ENCODE results near the gene ITGAE.

Gene ITGAE

DNA sequence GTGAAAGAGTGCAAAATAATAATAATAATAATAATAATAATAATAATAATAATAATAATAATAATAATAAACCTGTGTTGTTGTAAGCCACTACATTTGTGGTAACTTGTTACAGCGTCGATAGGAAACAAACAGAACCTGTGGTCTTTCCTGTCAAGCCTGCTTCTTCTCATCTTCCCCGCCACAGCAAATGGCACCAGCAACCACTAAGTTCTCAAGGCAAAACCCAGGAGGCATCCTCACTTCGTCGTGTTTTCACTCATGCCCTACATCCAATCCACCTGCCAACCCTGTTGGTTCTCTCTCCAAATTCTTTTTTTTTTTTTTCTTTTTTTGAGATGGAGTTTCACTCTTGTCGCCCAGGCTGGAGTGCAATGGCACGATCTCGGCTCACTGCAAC lies 34.2 kb downstream of the ITGAE start:
- Histone ChIP-seq H4K20me1 (ENCODE audit: insufficient read depth, low read length) (no peaks in the 10 kb centered on the region), H3K36me3 (replicated peaks; ENCODE audit: insufficient read depth, low read length) (no peaks in the 10 kb centered on the region), H3K9me3 (replicated peaks; ENCODE audit: insufficient read depth, low read length) (no peaks in the 10 kb centered on the region), H3K9me2 (replicated peaks; ENCODE audit: insufficient read depth, low read length) (no peaks in the 10 kb centered on the region), H3F3A (ENCODE audit: insufficient read depth, low read length) (no peaks in the 10 kb centered on the region), H3K27ac (ENCODE audit: low read length) (no peak overlapping the region), H3K79me2 (ENCODE audit: low read length) (no peaks in the 10 kb centered on the region), H3K27me3 (replicated peaks; ENCODE audit: insufficient read depth, low read length) (no peaks in the 10 kb centered on the region), H3K4me3 (ENCODE audit: low read length) (no peak overlapping the region), H3K4me2 (ENCODE audit: low read depth, low read length) (no peak overlapping the region), H3K9ac (ENCODE audit: low read length) (no peak overlapping the region), H3K4me1 (ENCODE audit: low read length) (no peaks in the 10 kb centered on the region), H2AFZ (ENCODE audit: low read length) (no peak overlapping the region)
- TF ChIP-seq, protein P1, sequence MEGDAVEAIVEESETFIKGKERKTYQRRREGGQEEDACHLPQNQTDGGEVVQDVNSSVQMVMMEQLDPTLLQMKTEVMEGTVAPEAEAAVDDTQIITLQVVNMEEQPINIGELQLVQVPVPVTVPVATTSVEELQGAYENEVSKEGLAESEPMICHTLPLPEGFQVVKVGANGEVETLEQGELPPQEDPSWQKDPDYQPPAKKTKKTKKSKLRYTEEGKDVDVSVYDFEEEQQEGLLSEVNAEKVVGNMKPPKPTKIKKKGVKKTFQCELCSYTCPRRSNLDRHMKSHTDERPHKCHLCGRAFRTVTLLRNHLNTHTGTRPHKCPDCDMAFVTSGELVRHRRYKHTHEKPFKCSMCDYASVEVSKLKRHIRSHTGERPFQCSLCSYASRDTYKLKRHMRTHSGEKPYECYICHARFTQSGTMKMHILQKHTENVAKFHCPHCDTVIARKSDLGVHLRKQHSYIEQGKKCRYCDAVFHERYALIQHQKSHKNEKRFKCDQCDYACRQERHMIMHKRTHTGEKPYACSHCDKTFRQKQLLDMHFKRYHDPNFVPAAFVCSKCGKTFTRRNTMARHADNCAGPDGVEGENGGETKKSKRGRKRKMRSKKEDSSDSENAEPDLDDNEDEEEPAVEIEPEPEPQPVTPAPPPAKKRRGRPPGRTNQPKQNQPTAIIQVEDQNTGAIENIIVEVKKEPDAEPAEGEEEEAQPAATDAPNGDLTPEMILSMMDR (IDR thresholded peaks at IDR 0.05; ENCODE audit: low read length) = no peak
- TF ChIP-seq EZH2phosphoT487 (IDR thresholded peaks at IDR 0.05; ENCODE audit: low read length) (no peak), EZH2 (optimal IDR thresholded peaks at IDR 0.05; ENCODE audit: low read depth, low read length) (no peak)
- DNase-seq = no peak

DNA sequence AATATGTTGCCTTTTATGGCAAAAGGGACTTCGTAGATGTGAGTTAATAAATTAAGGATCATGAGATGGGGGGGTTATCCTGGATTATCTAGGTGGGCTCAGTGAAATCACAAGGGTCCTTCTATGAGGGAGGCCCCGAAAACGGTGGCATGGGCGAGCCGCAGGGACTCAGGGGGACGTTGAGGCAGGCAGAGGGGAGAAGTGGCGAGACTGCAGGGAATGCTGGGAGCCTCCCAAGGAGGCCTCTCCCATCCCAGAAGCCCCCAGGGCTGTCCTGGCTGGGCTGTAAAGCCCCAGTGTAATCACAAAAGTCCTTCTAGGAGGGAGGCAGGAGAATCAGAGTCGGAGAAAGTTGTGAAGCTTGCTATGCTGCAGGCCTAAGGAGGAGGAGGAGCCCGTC lies 35.0 kb downstream of the ITGAE start:
- Histone ChIP-seq H3K4me2 (ENCODE audit: low read depth, low read length) (no peak overlapping the region), H3K27me3 (replicated peaks; ENCODE audit: insufficient read depth, low read length) (no peaks in the 10 kb centered on the region), H3K4me3 (ENCODE audit: low read length) (no peak overlapping the region), H3F3A (ENCODE audit: insufficient read depth, low read length) (no peaks in the 10 kb centered on the region), H2AFZ (ENCODE audit: low read length) (no peak overlapping the region), H3K36me3 (replicated peaks; ENCODE audit: insufficient read depth, low read length) (no peaks in the 10 kb centered on the region), H3K9me2 (replicated peaks; ENCODE audit: insufficient read depth, low read length) (no peaks in the 10 kb centered on the region), H3K79me2 (ENCODE audit: low read length) (no peaks in the 10 kb centered on the region), H3K27ac (ENCODE audit: low read length) (no peak overlapping the region), H3K9ac (ENCODE audit: low read length) (no peak overlapping the region), H3K4me1 (ENCODE audit: low read length) (no peaks in the 10 kb centered on the region), H3K9me3 (replicated peaks; ENCODE audit: insufficient read depth, low read length) (no peaks in the 10 kb centered on the region), H4K20me1 (ENCODE audit: insufficient read depth, low read length) (no peaks in the 10 kb centered on the region)
- no peak for DNase-seq
- TF ChIP-seq, protein P1 (IDR thresholded peaks at IDR 0.05; ENCODE audit: low read length) = no peak
- TF ChIP-seq EZH2phosphoT487 (IDR thresholded peaks at IDR 0.05; ENCODE audit: low read length) (no peak), EZH2 (optimal IDR thresholded peaks at IDR 0.05; ENCODE audit: low read depth, low read length) (no peak)

- Histone ChIP-seq H3K27ac (ENCODE audit: low read length) (no peak overlapping the region), H3K27me3 (replicated peaks; ENCODE audit: insufficient read depth, low read length) (no peaks in the 10 kb centered on the region), H3F3A (ENCODE audit: insufficient read depth, low read length) (no peaks in the 10 kb centered on the region), H3K9ac (ENCODE audit: low read length) (no peak overlapping the region), H3K79me2 (ENCODE audit: low read length) (no peaks in the 10 kb centered on the region), H3K9me2 (replicated peaks; ENCODE audit: insufficient read depth, low read length) (no peaks in the 10 kb centered on the region), H4K20me1 (ENCODE audit: insufficient read depth, low read length) (no peaks in the 10 kb centered on the region), H3K4me1 (ENCODE audit: low read length) (no peaks in the 10 kb centered on the region), H3K4me2 (ENCODE audit: low read depth, low read length) (no peak overlapping the region), H3K36me3 (replicated peaks; ENCODE audit: insufficient read depth, low read length) (no peaks in the 10 kb centered on the region), H3K9me3 (replicated peaks; ENCODE audit: insufficient read depth, low read length) (no peaks in the 10 kb centered on the region), H3K4me3 (ENCODE audit: low read length) (no peak overlapping the region), H2AFZ (ENCODE audit: low read length) (no peak overlapping the region)
- TF ChIP-seq, protein P1 (IDR thresholded peaks at IDR 0.05; ENCODE audit: low read length) = no peak
- TF ChIP-seq EZH2phosphoT487 (IDR thresholded peaks at IDR 0.05; ENCODE audit: low read length) (no peak), EZH2 (optimal IDR thresholded peaks at IDR 0.05; ENCODE audit: low read depth, low read length) (no peak)
- no peak for DNase-seq
Measured at GRCh38 chr17:3763777-3764170, 37.2 kb downstream of the ITGAE start.
